Stimulated activated CD4-positive, alpha-beta T cell treated with anti-CD3 and anti-CD28 coated beads, TNF-alpha, amount 100 ng/mL, for 24 hours (primary cell): ENCODE measurements around the gene MANEAL.

ENCODE experiments used
- DNase-seq, 3 experiments: peaks; one replicate each; pipeline ENCODE4 v3.0.0-alpha.2; 2020; ENCODE audit warnings: low read depth in 3 of 3

MANEAL gene

GRCh38 chr1:37825506-37825905, 31.9 kb downstream of the MANEAL start:
- DNase-seq: no peak

- DNase-seq: no peak
Observed at GRCh38 chr1:37828410-37829074, 34.9 kb downstream of the MANEAL start.

GRCh38 chr1:37831109-37831508, 37.5 kb downstream of the MANEAL start:
- no peak for DNase-seq

GRCh38 chr1:37831809-37832208, 38.2 kb downstream of the MANEAL start:
- DNase-seq: no peak

GRCh38 chr1:37836788-37837187, 43.1 kb downstream of the MANEAL start:
- no peak for DNase-seq

- no peak for DNase-seq
Observed at GRCh38 chr1:37839676-37840075, 46.0 kb downstream of the MANEAL start.

GRCh38 chr1:37840711-37841110, 47.1 kb downstream of the MANEAL start:
- DNase-seq: no peak

- DNase-seq: no peak
Observed at GRCh38 chr1:37841652-37842051, 48.0 kb downstream of the MANEAL start.

GRCh38 chr1:37844536-37844935, 50.9 kb downstream of the MANEAL start:
- DNase-seq: no peak

GRCh38 chr1:37845049-37845646, 51.5 kb downstream of the MANEAL start:
- no peak for DNase-seq

- DNase-seq: no peak
Observed at GRCh38 chr1:37845786-37846185, 52.1 kb downstream of the MANEAL start.

GRCh38 chr1:37846647-37847339, 53.1 kb downstream of the MANEAL start:
- DNase-seq: no peak

- no peak for DNase-seq
Observed at GRCh38 chr1:37849480-37849879, 55.8 kb downstream of the MANEAL start.

- no peak for DNase-seq
Observed at GRCh38 chr1:37850352-37850955, 56.8 kb downstream of the MANEAL start.
